ENCODE data around the gene ERBB4.

DNA sequence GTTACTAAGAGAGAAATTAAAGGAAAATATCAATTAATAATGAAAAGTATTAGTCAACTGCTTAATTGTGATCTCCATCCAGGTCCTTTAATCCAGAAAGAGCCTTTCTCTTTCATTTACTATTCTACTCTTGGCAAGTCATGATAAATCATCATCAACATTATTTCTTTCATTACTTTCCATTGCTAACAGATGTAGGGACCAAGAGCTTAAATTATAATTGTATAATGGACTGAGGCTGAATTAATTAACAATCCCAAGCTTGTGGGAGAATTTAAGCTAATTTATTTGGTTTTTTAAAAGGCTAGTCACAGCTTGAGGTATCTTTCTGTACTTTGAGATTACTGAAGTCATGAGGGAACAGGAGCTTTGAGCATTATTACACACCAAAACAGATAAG lies 223.9 kb downstream of the ERBB4 start:
- TF ChIP-seq, protein P1, sequence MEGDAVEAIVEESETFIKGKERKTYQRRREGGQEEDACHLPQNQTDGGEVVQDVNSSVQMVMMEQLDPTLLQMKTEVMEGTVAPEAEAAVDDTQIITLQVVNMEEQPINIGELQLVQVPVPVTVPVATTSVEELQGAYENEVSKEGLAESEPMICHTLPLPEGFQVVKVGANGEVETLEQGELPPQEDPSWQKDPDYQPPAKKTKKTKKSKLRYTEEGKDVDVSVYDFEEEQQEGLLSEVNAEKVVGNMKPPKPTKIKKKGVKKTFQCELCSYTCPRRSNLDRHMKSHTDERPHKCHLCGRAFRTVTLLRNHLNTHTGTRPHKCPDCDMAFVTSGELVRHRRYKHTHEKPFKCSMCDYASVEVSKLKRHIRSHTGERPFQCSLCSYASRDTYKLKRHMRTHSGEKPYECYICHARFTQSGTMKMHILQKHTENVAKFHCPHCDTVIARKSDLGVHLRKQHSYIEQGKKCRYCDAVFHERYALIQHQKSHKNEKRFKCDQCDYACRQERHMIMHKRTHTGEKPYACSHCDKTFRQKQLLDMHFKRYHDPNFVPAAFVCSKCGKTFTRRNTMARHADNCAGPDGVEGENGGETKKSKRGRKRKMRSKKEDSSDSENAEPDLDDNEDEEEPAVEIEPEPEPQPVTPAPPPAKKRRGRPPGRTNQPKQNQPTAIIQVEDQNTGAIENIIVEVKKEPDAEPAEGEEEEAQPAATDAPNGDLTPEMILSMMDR (IDR thresholded peaks at IDR 0.05), result no peak
- TF ChIP-seq POLR2AphosphoS5 (IDR thresholded peaks at IDR 0.05), result no peak

Measured in breast epithelium (tissue), 3 donors.